Skeletal muscle cell (primary cell): ENCODE data around the gene MESP2.

Experiments used
- DNase-seq: peaks from one replicate; pipeline ENCODE4 v3.0.0-alpha.2; 2010; ENCODE audit warnings: low read depth
- H3K4me3 ChIP-seq: 2 replicates; pipeline ENCODE4 v1.5.1; 2011; ENCODE audit warnings: low read depth, mild to moderate bottlenecking, control low read depth, low read length, moderate library complexity

The MESP2 gene

GRCh38 chr15:89809787-89810148 lies 33.6 kb downstream of the MESP2 start:
- no peak overlapping the region for H3K4me3 ChIP-seq
- no peak for DNase-seq

GRCh38 chr15:89810837-89811236 lies 34.7 kb downstream of the MESP2 start:
- no peak overlapping the region for H3K4me3 ChIP-seq
- DNase-seq = no peak

- no peak for DNase-seq
- H3K4me3 ChIP-seq = peak overlapping the region; percentile 78
Observed at GRCh38 chr15:89812011-89812846, 36.1 kb downstream of the MESP2 start.

GRCh38 chr15:89812847-89813320 lies 36.8 kb downstream of the MESP2 start:
- peak overlapping the region; percentile 78 for H3K4me3 ChIP-seq
- DNase-seq = no peak

- DNase-seq = no peak
- H3K4me3 ChIP-seq = peak overlapping the region; percentile 78
Observed at GRCh38 chr15:89813381-89814111, 37.4 kb downstream of the MESP2 start.

GRCh38 chr15:89814112-89814742 lies 38.1 kb downstream of the MESP2 start:
- DNase-seq = no peak
- peak overlapping the region; percentile 78 for H3K4me3 ChIP-seq

- H3K4me3 ChIP-seq = no peak overlapping the region
- no peak for DNase-seq
Observed at GRCh38 chr15:89815769-89816168, 39.6 kb downstream of the MESP2 start.

- H3K4me3 ChIP-seq = no peak overlapping the region
- DNase-seq = no peak
Observed at GRCh38 chr15:89817701-89818280, 41.7 kb downstream of the MESP2 start.

- no peak for DNase-seq
- no peak overlapping the region for H3K4me3 ChIP-seq
Observed at GRCh38 chr15:89818287-89818686, 42.2 kb downstream of the MESP2 start.

GRCh38 chr15:89820666-89821611 lies 44.8 kb downstream of the MESP2 start:
- DNase-seq = no peak
- H3K4me3 ChIP-seq = no peak overlapping the region

GRCh38 chr15:89822026-89822425 lies 45.9 kb downstream of the MESP2 start:
- DNase-seq = no peak
- H3K4me3 ChIP-seq = no peak overlapping the region

GRCh38 chr15:89822611-89822950 lies 46.4 kb downstream of the MESP2 start:
- DNase-seq = no peak
- H3K4me3 ChIP-seq = no peak overlapping the region

GRCh38 chr15:89822951-89823711 lies 47.0 kb downstream of the MESP2 start:
- no peak for DNase-seq
- H3K4me3 ChIP-seq = no peak overlapping the region

- DNase-seq = no peak
- no peak overlapping the region for H3K4me3 ChIP-seq
Observed at GRCh38 chr15:89823836-89824606, 47.9 kb downstream of the MESP2 start.

- no peak for DNase-seq
- no peak overlapping the region for H3K4me3 ChIP-seq
Observed at GRCh38 chr15:89824607-89824867, 48.4 kb downstream of the MESP2 start.

GRCh38 chr15:89825271-89825940 lies 49.3 kb downstream of the MESP2 start:
- DNase-seq = no peak
- no peak overlapping the region for H3K4me3 ChIP-seq
